Prostate gland (tissue), 2 donors: ENCODE measurements around the gene SLC25A44. TPM values are rescaled to one million over a fixed set of nuclear protein-coding genes. Genes with fewer than 3 reads are reported as not detected.
"Not testable (repeated sequence)": the region's sequence is repeated elsewhere in the genome, so short reads cannot be mapped to it uniquely, and the experiment has no call there.

ENCODE experiments used
- DNase-seq: peaks from one replicate; pipeline ENCODE4 v3.0.0-alpha.2; 2019; ENCODE audit warnings: low spot score
- H3K27ac ChIP-seq, 2 donors: fragments of 200-600 bp; sonication (generic); 2 replicates each; pipeline ENCODE4 v1.5.1; 2017 to 2019
- H3K27me3 ChIP-seq: fragments of 200-600 bp; sonication (generic); replicated peaks from 2 replicates; pipeline ENCODE4 v1.5.1; 2019; ENCODE audit not compliant: insufficient read depth
- H3K36me3 ChIP-seq, 2 donors: fragments of 200-600 bp; sonication (generic); 1 replicate in 1 of 2; 2 replicates in 1 of 2; pipeline versions ENCODE4 v1.5.1 to v1.8.1; 2017 to 2019
- H3K4me1 ChIP-seq: fragments of 200-600 bp; sonication (generic); replicated peaks from 2 replicates; pipeline ENCODE4 v1.5.1; 2019
- H3K4me3 ChIP-seq, 2 donors: fragments of 200-600 bp; sonication (generic); 2 replicates each; pipeline ENCODE4 v1.5.1; 2017 to 2019
- H3K9me3 ChIP-seq: fragments of 200-600 bp; sonication (generic); 2 replicates; pipeline ENCODE4 v1.5.1; 2017
- CTCF ChIP-seq, 4 experiments: fragments of 200-600 bp in 2 of 4; fragments of 450-650 bp in 2 of 4; sonication (generic) in 2 of 4; IDR thresholded peaks; 1 replicate in 3 of 4; 2 replicates in 1 of 4; pipeline ENCODE4 v1.5.1; 2016 to 2019; ENCODE audit warnings: antibody characterized with exemption in 4 of 4, mild to moderate bottlenecking in 2 of 4, moderate library complexity in 2 of 4
- POLR2A ChIP-seq: fragments of 450-650 bp; IDR thresholded peaks from one replicate; pipeline ENCODE4 v1.6.1; 2016; ENCODE audit warnings: antibody characterized with exemption, mild to moderate bottlenecking
- POLR2AphosphoS5 ChIP-seq: sonication (generic); formaldehyde crosslinking; IDR thresholded peaks from one replicate; pipeline ENCODE4 v1.6.1; 2017; ENCODE audit warnings: antibody characterized with exemption
- WGBS: methylation state at CpG from one replicate; pipeline ENCODE4 v1.1.5; 2018; 5-methylcytosine and 5-hydroxymethylcytosine counted together
- intact Hi-C: fragments of 100-400 bp; cut with DNase I; formaldehyde crosslinking; loops from one replicate; pipeline ENCODE4 v1.14.2; 2022
- total RNA-seq, 2 donors: library from RNA; depleted of rRNA; stranded (reverse); fragments of >200 nt; gene quantifications; one replicate each; pipeline ENCODE4 v1.1.0, GENCODE V29; 2016

The SLC25A44 gene
- total RNA-seq, 2 donors from 2014 or later = 14.2 to 16.5 TPM

GRCh38 chr1:156176610-156177210 lies 17.2 kb upstream of the SLC25A44 start:
- WGBS = 93% methylated on average over 10 of the region's 12 CpGs
- Histone ChIP-seq H3K9me3 (no peaks in the 10 kb centered on the region), H3K4me3 (no peak overlapping the region), H3K27me3 (no peaks in the 10 kb centered on the region), H3K36me3 (peaks cover 0 to 4% of the 10 kb centered on the region in 2 donors), H3K27ac (no peak overlapping the region), H3K4me1 (no peaks in the 10 kb centered on the region)
- intact Hi-C loops = no loop called here
- no peak for DNase-seq
- TF ChIP-seq POLR2AphosphoS5 = no peak
- TF ChIP-seq CTCF (IDR thresholded peaks at IDR 0.05) = no peak
- TF ChIP-seq POLR2A = no peak

DNA sequence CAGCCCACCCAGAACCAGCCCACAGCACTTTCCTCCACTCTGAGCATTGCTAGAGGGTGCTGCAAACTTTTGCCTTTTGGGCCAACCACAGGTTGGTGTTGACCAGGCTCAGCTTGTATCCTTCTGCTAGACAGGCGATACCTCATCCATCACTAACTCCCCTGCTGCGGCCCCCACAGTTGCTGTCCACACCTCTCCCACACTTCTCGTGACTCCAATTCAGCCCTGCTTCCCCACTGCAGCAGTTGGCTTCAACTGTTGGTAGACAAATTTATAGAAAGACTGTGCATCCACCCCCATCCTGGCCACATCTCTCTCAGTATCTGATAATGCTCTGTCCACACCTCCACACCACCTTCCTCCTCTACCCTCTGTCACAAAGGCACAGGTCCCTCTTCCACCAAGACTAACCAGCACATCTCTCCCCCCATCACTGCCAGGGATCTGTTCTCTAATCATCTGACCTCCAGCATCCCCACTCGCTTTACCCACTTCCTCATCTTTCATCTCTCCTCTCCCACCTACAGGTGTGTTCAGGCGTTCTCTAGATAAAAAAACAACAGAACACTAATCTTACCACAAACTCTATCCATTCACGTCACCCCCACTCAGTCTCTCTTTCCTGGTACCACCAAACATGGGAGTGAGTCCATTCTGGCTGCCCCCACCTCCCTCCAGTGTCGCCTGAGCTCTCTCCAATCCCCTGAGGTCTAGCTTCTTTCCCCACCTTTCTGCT lies 15.8 kb upstream of the SLC25A44 start:
- H3K4me1 ChIP-seq = no peaks in the 10 kb centered on the region
- H3K36me3 ChIP-seq = no peaks in the 10 kb centered on the region
- H3K9me3 ChIP-seq = no peaks in the 10 kb centered on the region
- intact Hi-C loops = no loop called here
- no peak overlapping the region for H3K27ac ChIP-seq
- TF ChIP-seq POLR2AphosphoS5 (no peak), POLR2A (no peak)
- 79% methylated on average over 7 of the region's 7 CpGs for WGBS
- DNase-seq = no peak
- H3K27me3 ChIP-seq = no peaks in the 10 kb centered on the region
- H3K4me3 ChIP-seq = no peak overlapping the region

DNA sequence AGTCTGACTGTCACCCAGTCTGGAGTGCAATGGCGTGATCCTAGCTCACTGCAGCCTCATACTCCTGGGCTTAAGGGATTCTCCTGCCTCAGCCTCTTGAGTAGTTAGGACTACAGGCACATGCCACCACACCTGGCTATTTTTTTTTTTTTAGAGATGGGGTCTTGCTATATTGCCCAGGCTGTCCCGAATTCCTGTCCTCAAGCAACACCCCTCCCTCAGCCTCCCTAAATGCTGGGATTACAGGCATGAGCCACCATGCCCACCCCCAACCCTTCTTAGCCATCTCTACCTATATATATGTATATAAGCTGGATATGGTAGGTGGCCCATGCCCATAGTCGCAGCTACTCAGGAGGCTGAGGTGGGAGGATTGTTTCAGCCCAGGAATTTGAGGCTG lies 13.4 kb upstream of the SLC25A44 start:
- 94% methylated on average over 3 of the region's 3 CpGs for WGBS
- DNase-seq = no peak
- Histone ChIP-seq H3K4me3 (no peak overlapping the region), H3K27me3 (no peaks in the 10 kb centered on the region), H3K27ac (no peak overlapping the region), H3K9me3 (no peaks in the 10 kb centered on the region), H3K4me1 (no peaks in the 10 kb centered on the region), H3K36me3 (no peaks in the 10 kb centered on the region)
- intact Hi-C loops = no loop called here
- TF ChIP-seq POLR2AphosphoS5 (no peak), CTCF (IDR thresholded peaks at IDR 0.05) (no peak), POLR2A (no peak)

- H3K36me3 ChIP-seq, H3K27ac ChIP-seq, H3K27me3 ChIP-seq, H3K9me3 ChIP-seq, intact Hi-C loops, DNase-seq, H3K4me1 ChIP-seq, H3K4me3 ChIP-seq: not testable (repeated sequence)
- WGBS = 43% methylated on average over 7 of the region's 8 CpGs
These were observed 12.4 kb upstream of the SLC25A44 start for GRCh38 chr1:156181391-156181924.

DNA sequence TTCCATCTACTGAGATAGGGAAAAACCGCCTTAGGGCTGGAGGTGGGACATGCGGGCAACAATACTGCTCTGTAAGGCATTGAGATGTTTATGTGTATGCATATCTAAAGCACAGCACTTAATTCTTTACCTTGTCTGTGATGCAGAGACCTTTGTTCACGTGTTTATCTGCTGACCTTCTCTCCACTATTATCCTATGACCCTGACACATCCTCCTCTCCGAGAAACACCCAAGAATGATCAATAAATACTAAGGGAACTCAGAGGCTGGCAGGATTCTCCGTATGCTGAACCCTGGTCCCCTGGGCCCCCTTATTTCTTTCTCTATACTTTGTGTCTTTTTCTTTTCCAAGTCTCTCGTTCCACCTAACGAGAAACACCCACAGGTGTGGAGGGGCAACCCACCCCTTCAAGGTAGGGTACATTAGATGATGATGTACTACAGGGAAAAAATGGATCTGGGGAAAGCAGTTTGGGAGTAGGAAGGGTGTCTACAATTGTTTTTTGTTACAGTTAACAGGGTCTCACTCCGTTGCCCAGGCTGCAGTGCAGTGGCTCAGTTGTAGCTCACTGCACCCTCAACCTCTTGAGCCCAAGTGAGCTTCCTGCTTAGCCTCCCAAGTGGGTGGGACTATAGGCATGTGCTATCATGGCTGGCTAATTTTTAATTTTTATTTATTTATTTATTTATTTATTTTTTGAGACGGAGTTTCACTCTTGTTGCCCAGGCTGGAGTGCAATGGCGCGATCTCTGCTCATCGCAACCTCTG lies 11.7 kb upstream of the SLC25A44 start:
- H3K36me3 ChIP-seq, H3K27ac ChIP-seq, intact Hi-C loops, H3K4me1 ChIP-seq, H3K4me3 ChIP-seq, H3K27me3 ChIP-seq, DNase-seq, H3K9me3 ChIP-seq: not testable (repeated sequence)
- 76% methylated on average over 12 of the region's 12 CpGs for WGBS

DNA sequence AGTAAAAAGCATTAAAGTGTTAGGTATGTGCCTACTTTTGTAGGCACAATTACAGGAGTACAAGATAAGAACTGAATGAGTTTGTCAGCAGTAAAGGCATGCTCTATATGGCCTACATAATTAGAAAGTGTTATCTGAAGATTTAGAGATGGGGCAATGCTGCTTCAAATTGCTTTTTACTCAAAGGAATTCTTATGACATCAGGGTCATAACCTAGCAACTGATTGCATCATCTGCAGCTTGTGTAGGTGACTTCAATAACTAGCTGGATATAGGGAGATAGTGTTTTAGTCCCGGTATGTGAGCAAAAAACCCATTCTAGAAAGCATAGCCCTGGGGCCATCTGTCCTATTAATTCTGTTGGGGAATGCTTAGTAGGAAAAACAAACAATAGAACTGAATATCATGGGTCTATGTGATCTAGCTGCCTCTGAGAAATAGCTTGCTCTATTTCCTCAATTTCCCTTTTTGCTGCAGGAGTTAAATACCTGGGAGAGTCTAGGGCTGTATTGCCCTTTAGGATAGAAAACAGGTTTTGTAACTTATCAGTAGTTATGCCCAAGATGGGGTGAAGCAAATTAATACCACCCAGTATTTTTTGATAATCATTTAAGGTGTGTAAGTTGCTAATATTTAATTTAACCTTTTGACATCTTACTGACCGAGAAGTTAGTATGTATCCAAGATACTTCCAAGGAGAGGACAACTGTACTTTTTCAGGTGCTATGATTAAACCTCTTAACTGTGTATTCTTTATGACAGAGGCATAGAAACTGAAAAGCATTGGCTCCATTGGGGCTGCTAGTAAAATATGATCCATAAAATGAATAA lies 7.3 kb upstream of the SLC25A44 start:
- H3K4me3 ChIP-seq, H3K36me3 ChIP-seq, H3K4me1 ChIP-seq, H3K27ac ChIP-seq, H3K9me3 ChIP-seq, H3K27me3 ChIP-seq, DNase-seq, intact Hi-C loops: not testable (repeated sequence)
- WGBS = 94% methylated on average over 2 of the region's 2 CpGs

- DNase-seq, H3K27me3 ChIP-seq, H3K9me3 ChIP-seq, H3K36me3 ChIP-seq, H3K4me3 ChIP-seq, H3K4me1 ChIP-seq, intact Hi-C loops, H3K27ac ChIP-seq: not testable (repeated sequence)
- 79% methylated on average over 4 of the region's 4 CpGs for WGBS
These were observed 3.6 kb upstream of the SLC25A44 start for GRCh38 chr1:156190265-156190664.
